Adrenal gland (tissue), 12 donors: Measurements from ENCODE around the gene ZNRF1. TPM values are rescaled to one million over a fixed set of nuclear protein-coding genes. Genes with fewer than 3 reads are reported as not detected.

Experiments
- DNase-seq, 7 donors: peaks; one replicate each; pipeline ENCODE4 v3.0.0-alpha.2; 2019 to 2020
- H3K27ac ChIP-seq, 5 donors: fragments of 200-600 bp; sonication (generic) in 4 of 5; 1 replicate in 3 of 5; 2 replicates in 2 of 5; pipeline versions ENCODE4 v1.5.1 to v1.8.0; 2016 to 2020; ENCODE audit warnings: mild to moderate bottlenecking in 1 of 5
- H3K27me3 ChIP-seq: fragments of 200-600 bp; 2 replicates; pipeline ENCODE4 v1.8.0; 2021
- H3K36me3 ChIP-seq, 2 donors: fragments of 200-600 bp; replicated peaks in 1 of 2; 1 replicate in 1 of 2; 2 replicates in 1 of 2; pipeline versions ENCODE4 v1.5.1 to v1.8.0; 2018 to 2022
- H3K4me1 ChIP-seq, 2 donors: fragments of 200-600 bp; replicated peaks in 1 of 2; 1 replicate in 1 of 2; 2 replicates in 1 of 2; pipeline versions ENCODE4 v1.5.1 to v1.8.0; 2018 to 2021
- H3K4me3 ChIP-seq, 4 donors: fragments of 200-600 bp; sonication (generic) in 3 of 4; one replicate each; pipeline ENCODE4 v1.5.1; 2016 to 2018
- H3K9me3 ChIP-seq, 3 donors: fragments of 200-600 bp; sonication (generic) in 1 of 3; replicated peaks in 1 of 3; 1 replicate in 2 of 3; 2 replicates in 1 of 3; pipeline versions ENCODE4 v1.5.1 to v1.8.0; 2016 to 2021
- POLR2A ChIP-seq, 2 donors: fragments of 450-650 bp; IDR thresholded peaks; one replicate each; pipeline ENCODE4 v1.6.1; 2017; ENCODE audit warnings: antibody characterized with exemption in 2 of 2, mild to moderate bottlenecking in 2 of 2, moderate library complexity in 1 of 2
- WGBS, 4 donors: extraction: QIAGEN DNeasy Blood & Tissue Kit in 2 of 4; methylation state at CpG; one replicate each; pipeline versions ENCODE4 v1.1.5 to v1.1.7; 2013 to 2017; 5-methylcytosine and 5-hydroxymethylcytosine counted together
- intact Hi-C, 2 donors: fragments of 100-400 bp; cut with DNase I; formaldehyde crosslinking; loops; one replicate each; pipeline versions ENCODE4 v1.14.1 to v1.15.0; 2022 to 2023
- polyA plus RNA-seq, 3 donors: library from polyadenylated mRNA; stranded (reverse); fragments of 200-250 nt in 2 of 3; fragments of 350-450 nt in 1 of 3; fragmentation: Illumina TruSeq in 1 of 3; extraction: RNeasy Lipid Tissue Mini Kit (QIAGEN cat#74804) in 1 of 3; gene quantifications; one replicate each; pipeline ENCODE4 v1.2.3, GENCODE V29; 2013 to 2014
- total RNA-seq, 9 donors: library from RNA; depleted of rRNA in 4 of 9; stranded (reverse); fragments of >200 nt in 4 of 9; fragments of 120-200 nt in 1 of 9; fragmentation: NEBNext Ultra II Directional in 1 of 9; extraction: Animal tissue kit (Norgen Biotek cat#: 25700) in 1 of 9; gene quantifications; one replicate each; pipeline versions ENCODE4 v1.1.0 to v1.2.4, GENCODE V29; 2013 to 2023
- TF ChIP-seq, protein P1 (sequence below), 6 experiments: fragments of 450-650 bp in 4 of 6; fragments of 200-600 bp in 2 of 6; sonication (generic) in 1 of 6; IDR thresholded peaks; 1 replicate in 5 of 6; 2 replicates in 1 of 6; pipeline versions ENCODE4 v1.5.1 to v1.8.0; 2016 to 2021; ENCODE audit warnings: antibody characterized with exemption in 6 of 6, mild to moderate bottlenecking in 2 of 6, moderate library complexity in 1 of 6
- donor health status: healthy with polysubstance abuse.
- donor health status: Bipolar disorder and iron deficiency.
- donor health status: DM: yes; HTN: yes; CAD: no.
- donor health status: DM: no; HTN: no; CAD: no.
- donor health status: DM: no; HTN: no; CAD: no.
- donor health status: DM: yes; HTN: yes; CAD: no.

The ZNRF1 gene
- total and polyA plus RNA-seq, 12 donors: 9.9 to 29.2 (median 25.4) TPM

DNA sequence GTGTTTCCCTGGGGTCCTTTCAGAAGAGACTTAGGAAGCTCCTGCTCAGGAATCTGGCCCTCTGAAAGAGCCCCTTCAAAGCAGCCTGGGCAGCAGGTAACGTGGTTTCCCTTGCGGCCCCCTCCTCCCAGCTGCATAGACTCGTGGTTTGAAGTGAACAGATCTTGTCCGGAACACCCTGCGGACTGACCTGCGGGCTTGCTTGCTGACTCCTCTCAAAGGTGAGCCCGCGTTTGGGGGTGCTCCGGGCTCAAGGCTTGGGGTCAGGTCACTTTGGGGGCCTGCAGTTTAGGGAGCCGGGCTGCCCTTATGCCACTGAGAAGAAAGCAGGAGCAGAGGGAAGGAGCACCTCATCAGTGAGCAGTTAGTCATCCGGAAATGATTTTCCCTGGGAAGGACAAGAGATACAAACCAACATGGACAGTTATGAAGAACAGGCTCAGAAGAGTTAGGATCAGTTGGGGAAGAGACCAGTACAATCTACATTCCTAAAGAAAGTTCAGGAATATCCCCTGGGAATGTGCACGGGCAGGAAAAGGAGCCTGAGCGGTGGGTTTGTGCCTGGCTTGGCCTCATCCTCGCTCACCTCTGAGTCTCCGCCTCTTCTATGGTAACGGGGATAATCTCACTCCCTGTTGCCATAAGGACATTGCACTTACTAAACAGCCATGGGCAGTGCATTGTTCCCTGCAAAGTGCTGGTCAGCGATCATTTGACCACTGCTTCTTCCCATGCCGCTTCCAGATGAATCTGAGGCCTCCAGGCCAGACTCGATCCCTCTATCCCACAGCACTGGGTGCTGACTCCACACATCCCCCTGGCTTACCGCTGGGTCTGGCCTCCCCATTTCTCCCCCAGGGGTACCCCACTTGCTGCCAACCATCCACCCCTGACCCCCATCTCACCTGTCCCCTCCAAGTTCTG lies 107.8 kb downstream of the ZNRF1 start:
- intact Hi-C loops: loop anchor here in 1 of 2 donors (10.0 kb wide), 1 partner anchor 52 kb away; no protein-coding TSS in a partner anchor
- Histone ChIP-seq H3K9me3 (no peaks in the 10 kb centered on the region), H3K27me3 (no peaks in the 10 kb centered on the region), H3K36me3 (no peaks in the 10 kb centered on the region), H3K4me1 (peaks cover 36 to 70% of the 10 kb centered on the region in 2 donors), H3K27ac (peak overlapping the region in 3 of 5 donors; percentile 36 to 93 (median 72)), H3K4me3 (no peak overlapping the region)
- TF ChIP-seq, protein P1, sequence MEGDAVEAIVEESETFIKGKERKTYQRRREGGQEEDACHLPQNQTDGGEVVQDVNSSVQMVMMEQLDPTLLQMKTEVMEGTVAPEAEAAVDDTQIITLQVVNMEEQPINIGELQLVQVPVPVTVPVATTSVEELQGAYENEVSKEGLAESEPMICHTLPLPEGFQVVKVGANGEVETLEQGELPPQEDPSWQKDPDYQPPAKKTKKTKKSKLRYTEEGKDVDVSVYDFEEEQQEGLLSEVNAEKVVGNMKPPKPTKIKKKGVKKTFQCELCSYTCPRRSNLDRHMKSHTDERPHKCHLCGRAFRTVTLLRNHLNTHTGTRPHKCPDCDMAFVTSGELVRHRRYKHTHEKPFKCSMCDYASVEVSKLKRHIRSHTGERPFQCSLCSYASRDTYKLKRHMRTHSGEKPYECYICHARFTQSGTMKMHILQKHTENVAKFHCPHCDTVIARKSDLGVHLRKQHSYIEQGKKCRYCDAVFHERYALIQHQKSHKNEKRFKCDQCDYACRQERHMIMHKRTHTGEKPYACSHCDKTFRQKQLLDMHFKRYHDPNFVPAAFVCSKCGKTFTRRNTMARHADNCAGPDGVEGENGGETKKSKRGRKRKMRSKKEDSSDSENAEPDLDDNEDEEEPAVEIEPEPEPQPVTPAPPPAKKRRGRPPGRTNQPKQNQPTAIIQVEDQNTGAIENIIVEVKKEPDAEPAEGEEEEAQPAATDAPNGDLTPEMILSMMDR (IDR thresholded peaks at IDR 0.05): no peak
- no peak for TF ChIP-seq POLR2A (IDR thresholded peaks at IDR 0.05)
- WGBS, 4 donors: 91 to 95% (median 92%) methylated on average over 15 to 20 of the region's 20 CpGs
- no peak for DNase-seq

- H3K4me1 ChIP-seq: peaks cover 36 to 79% of the 10 kb centered on the region in 2 donors
- 76 to 86% (median 79%) methylated on average over 9 to 10 of the region's 10 CpGs for WGBS, 4 donors
- intact Hi-C loops: loop anchor here in 1 of 2 donors (10.0 kb wide), 1 partner anchor 53 kb away; no protein-coding TSS in a partner anchor
- H3K4me3 ChIP-seq: no peak overlapping the region
- no peak for DNase-seq
- no peaks in the 10 kb centered on the region for H3K27me3 ChIP-seq
- H3K9me3 ChIP-seq: no peaks in the 10 kb centered on the region
- H3K27ac ChIP-seq: peak overlapping the region in 3 of 5 donors; percentile 14 to 93 (median 77)
- no peaks in the 10 kb centered on the region for H3K36me3 ChIP-seq
- TF ChIP-seq POLR2A (IDR thresholded peaks at IDR 0.05): no peak
- TF ChIP-seq, protein P1 (IDR thresholded peaks at IDR 0.05): no peak
Observed at GRCh38 chr16:75107505-75107904, 108.7 kb downstream of the ZNRF1 start.

DNA sequence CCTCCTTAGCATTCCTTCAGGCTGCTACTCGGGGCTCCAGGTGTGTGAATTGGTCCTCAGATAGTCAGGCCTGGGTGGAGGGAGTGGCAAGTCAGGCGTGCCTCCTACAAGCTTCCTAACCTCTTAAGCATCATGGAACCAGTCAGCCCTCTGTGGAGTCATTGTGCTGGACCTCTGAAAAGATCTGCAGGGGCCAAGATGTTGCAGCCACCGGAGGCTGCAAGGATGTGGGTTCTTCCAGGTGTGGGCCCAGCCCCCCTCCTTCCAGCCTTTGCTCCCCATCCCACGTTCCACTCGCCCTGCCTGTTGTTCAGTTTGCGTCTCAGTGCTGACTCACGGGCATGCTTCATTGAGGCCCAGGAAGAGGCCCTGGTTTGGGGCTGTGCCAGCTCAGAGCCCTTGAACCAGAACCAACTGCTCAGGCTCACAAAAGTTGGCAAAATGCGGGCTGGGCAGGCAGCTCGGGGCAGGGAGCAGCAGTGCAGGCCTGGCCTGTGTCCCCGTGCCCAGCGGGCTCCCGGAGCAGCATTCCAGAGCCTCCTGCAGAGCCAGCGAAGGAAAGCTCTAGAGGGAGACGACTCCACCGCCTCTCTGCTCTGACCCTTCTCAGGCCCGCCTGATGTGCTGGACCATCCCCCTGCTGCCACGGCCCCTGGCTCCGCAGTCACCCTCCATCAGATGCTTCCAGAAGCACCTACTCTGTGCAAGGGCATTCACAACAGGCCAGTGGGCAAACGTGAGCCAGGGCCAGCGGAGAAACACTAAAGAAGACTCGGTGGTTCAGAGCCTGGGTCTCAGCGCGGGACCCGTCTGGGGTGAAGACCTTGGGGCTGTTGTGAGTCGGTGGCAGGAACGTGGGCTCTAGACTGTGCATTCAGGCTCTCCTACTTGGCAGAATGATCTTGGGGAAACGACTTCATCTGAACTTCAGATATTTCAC lies 110.2 kb downstream of the ZNRF1 start:
- DNase-seq: peak; percentile 96 to 99 (median 98)
- H3K9me3 ChIP-seq: no peaks in the 10 kb centered on the region
- H3K4me1 ChIP-seq: peaks cover 36 to 79% of the 10 kb centered on the region in 2 donors
- 35 to 41% (median 37%) methylated on average over 16 to 27 of the region's 27 CpGs for WGBS, 4 donors
- no peak overlapping the region for H3K4me3 ChIP-seq
- H3K36me3 ChIP-seq: no peaks in the 10 kb centered on the region
- H3K27me3 ChIP-seq: no peaks in the 10 kb centered on the region
- H3K27ac ChIP-seq: peak overlapping the region; percentile 37 to 93 (median 77)
- intact Hi-C loops: loop anchor here in 1 of 2 donors (10.0 kb wide), 1 partner anchor 54 kb away; no protein-coding TSS in a partner anchor
- peak in 1 of 2 donors; percentile 77 for TF ChIP-seq POLR2A (IDR thresholded peaks at IDR 0.05)
- TF ChIP-seq, protein P1 (IDR thresholded peaks at IDR 0.05): no peak
